ENCODE data around the gene CREB5.

Gene CREB5

DNA sequence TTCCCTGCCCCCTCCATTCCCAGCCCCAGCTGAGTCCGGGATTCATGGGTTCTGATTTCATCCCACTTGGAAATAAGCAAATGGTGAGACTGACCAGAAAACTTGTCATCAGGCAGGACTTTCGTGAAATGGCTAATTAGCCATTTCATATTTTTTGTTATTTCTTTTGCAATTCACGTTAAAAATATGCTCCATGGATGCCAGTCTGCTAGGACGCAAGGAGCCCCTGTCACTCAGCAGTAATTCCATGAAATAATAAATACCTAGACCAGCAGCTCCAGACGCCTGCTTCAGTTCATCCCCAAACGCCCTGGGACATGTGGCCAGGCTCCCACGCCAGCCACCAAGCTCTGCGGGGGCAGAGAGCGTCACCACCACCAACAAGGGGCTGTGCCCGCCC is 434.9 kb downstream of the CREB5 start:
- DNase-seq (ENCODE audit: insufficient read length, low spot score): no peak
- TF ChIP-seq POLR2A (IDR thresholded peaks at IDR 0.05; ENCODE audit: low read depth, low read length): no peak
- no peak for FAIRE-seq

DNA sequence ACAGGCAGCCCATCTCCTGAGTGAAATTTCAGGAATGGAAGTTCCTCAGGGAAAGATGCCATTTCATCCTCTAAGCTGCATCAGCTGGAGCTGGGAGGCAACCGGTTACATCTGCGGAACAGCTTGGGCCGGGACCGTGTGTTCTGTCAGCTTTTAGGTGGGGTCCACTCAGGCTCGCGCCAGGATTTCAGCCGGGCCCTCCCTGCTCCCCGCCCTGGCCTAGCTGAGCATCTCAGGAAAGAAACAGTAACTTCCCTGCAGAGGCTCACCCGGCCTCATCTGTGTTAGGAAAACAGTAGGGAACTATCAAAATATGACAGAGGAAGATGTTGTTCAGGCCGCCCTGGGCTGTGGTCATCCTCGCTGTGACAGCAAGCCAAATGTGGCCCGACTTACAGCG is 435.4 kb downstream of the CREB5 start:
- FAIRE-seq (no peak), DNase-seq (ENCODE audit: insufficient read length, low spot score) (no peak)
- TF ChIP-seq POLR2A (IDR thresholded peaks at IDR 0.05; ENCODE audit: low read depth, low read length): no peak

DNA sequence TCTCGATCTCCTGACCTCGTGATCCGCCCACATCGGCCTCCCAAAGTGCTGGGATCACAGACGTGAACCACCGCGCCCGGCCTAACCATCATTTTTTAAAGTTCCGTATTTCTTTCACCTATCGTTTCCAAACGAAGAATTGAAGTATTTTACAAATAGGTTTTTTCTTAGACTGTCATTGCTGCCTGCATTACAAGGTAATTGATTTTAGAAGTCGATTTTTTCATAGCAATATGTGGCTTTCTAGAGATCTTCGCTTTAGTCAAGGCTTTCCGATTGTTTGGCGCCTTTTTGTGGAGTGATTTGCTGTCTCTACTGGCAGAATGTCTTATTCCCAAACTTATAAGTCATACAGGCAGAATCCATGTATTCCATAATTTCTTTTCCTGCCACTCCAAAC is 436.6 kb downstream of the CREB5 start:
- no peak for DNase-seq (ENCODE audit: insufficient read length, low spot score)
- FAIRE-seq: no peak
- TF ChIP-seq POLR2A (IDR thresholded peaks at IDR 0.05; ENCODE audit: low read depth, low read length): no peak

DNA sequence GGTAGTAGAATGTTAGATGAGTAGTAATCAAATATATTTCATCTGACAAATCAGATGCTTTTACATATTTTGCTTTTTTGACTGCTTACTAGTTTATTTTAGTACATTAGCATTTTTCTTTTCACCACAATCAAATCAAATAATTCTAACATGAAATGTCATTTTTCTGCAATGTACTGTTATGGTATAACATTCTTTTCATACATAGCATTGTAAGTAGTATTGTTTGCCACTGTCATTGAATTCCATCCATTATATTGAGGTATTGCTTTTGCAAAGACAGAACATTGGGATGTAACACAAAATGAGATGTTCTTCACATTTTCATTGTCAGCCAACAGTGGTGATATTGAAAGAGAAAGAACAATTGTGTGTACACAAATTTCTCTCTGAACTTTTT is 438.4 kb downstream of the CREB5 start:
- FAIRE-seq: no peak
- no peak for DNase-seq (ENCODE audit: insufficient read length, low spot score)
- TF ChIP-seq POLR2A (IDR thresholded peaks at IDR 0.05; ENCODE audit: low read depth, low read length): no peak

DNA sequence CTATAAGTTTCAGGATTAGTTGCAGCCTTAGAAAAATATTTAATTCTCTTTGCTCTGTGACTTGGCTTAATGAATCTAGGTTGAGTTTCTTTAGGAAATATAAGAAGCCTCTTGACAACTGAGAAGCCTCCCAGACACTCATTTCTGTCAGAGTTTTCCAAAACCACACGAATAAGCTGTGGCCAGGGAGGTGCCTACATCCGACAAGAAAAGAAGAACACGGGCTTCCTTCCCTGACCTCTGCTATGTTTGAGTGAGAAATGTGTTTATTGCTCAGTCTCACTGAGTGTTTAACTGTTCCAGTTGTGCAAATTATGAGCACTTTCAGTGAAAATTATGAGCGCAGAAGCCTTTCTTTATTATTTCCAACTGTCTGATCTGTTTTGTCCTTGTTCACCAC is 440.8 kb downstream of the CREB5 start:
- FAIRE-seq (no peak), DNase-seq (ENCODE audit: insufficient read length, low spot score) (no peak)
- TF ChIP-seq POLR2A (IDR thresholded peaks at IDR 0.05; ENCODE audit: low read depth, low read length): no peak

DNA sequence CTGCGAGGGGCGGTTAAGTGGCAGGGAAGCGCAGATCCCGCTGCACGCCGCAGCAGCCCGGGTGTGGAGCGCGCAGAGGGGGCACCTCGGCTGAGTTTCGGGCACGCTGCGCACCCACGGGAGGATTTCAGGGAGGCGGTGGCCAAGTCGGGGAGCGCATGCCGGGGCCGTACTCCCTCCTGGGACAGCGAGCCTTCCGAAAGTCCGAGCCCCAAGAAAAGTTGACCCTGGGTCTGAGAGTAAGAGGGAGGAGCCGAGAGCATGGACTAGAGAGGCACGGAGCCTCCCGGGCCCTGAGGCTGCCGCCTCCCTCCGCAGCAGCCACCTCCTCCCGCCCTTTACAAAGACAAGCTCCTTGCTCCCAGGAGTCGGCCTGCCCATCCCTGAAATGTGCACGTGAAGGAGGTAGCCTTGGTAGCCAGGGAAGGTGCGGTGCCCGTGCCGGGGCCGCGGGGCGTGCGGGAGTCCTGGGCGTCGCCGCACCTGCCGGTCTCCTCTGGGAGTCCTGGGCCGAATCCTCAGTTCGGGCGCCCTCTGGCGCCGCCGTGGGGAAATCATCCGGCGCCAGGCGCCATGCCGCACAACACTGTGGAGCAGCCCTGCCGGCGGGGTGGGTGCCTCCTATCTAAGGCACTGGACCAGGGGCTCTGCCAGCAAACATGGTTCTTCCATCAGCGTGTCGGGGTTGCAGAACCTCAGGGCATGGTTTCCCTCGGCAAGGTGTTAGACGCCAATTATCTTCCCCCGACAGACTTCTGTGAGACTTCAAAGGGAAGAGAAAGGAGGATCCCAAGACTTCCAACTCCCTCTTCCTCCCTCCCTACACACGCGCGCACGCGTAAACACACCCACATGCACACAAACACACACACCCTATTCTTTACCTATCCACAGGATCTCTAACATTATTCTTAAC is 441.8 kb downstream of the CREB5 start:
- TF ChIP-seq POLR2A (IDR thresholded peaks at IDR 0.05; ENCODE audit: low read depth, low read length): no peak
- no peak for FAIRE-seq
- DNase-seq (ENCODE audit: insufficient read length, low spot score): peak; percentile 90

DNA sequence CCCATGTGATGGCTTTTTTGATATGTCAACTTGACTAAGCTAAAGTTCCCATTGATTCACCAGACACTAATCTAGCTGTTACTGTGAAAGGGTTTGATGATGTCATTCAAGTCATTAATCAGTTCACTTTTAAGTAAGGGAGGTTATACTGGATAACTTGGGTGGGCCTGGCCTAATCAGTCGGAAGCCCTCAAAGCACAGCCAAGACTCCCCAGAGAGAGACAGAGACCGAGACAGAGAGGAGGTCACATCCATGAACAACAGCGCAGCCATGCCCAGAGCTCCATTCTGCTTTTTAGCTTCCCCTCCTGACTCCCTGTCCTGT is 442.4 kb downstream of the CREB5 start:
- no peak for FAIRE-seq
- TF ChIP-seq POLR2A (IDR thresholded peaks at IDR 0.05; ENCODE audit: low read depth, low read length): no peak

DNA sequence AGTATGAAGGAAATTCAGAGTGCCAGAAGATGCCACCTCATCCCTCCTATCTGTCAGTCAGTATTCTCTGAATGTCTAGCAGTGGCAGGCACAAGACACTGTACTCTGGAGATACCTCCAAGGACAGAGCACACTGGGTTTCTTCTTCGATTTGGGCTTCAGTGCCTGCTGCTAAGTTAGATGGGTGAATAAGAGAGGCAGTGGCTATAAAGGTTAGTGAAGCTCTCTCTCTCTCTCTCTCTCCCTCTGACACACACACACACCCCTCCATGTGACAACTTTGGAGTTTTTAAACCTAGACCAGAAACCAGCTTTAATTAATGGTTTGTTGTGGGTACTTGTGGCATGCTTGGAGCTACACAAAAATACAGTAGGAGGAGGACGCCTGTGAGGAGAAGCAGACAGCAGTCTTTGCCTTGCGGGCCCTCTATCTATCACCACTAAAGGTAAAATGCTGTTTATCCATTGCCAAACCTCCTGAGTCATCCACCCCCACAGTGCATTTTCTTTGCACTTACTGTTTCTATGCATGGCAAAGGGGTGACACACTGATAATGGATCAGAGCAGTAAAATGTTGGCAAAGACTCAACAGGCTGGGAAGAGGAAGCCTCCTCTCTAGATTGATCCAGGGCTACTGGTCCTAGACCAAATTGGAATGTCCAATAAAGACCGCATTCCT is 443.4 kb downstream of the CREB5 start:
- DNase-seq (ENCODE audit: insufficient read length, low spot score) (peak; percentile 89), FAIRE-seq (peak; percentile 94)
- TF ChIP-seq POLR2A (IDR thresholded peaks at IDR 0.05; ENCODE audit: low read depth, low read length): no peak

More for the DNA sequence above, 442.4 kb downstream of the CREB5 start:
- DNase-seq (ENCODE audit: insufficient read length, low spot score): no peak

DNA sequence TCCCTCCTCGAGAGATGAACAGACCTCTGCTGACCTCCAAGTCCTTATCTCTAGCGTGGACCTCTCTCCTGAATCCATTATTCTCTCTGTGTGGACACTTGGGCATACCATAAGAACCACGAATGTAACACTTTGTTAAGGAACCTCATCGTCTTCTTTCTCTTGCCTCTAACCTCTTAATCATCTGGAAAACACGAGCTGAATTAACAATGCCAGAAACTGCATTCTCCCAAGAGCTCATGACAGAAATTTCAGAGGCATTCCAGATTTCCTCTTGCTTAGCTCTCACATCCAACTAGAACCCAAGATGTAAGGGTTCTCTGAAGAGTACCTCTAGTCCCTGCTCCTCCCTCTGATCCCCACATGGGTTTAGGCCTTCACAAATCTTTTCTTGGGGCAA is 444.3 kb downstream of the CREB5 start:
- TF ChIP-seq POLR2A (IDR thresholded peaks at IDR 0.05; ENCODE audit: low read depth, low read length): no peak
- FAIRE-seq (no peak), DNase-seq (ENCODE audit: insufficient read length, low spot score) (no peak)

DNA sequence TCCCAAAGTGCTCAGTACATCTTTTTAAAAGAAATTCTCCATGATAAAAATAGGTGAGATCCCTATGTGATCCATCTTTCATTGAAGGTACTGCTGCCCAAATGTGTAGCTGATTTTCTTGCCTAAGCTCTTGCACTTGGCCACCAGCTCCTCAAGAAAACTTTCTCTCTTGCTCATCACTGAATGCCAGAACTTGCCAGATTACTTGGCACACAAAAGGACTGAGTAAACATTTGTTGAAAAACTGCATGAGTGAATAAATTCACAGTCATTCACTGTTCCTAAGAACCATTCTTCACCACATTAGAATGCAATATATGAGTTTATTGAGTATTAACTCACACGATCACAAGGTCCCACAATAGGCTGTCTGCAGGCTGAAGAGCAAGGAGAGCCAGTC is 445.9 kb downstream of the CREB5 start:
- no peak for TF ChIP-seq POLR2A (IDR thresholded peaks at IDR 0.05; ENCODE audit: low read depth, low read length)
- no peak for FAIRE-seq
- no peak for DNase-seq (ENCODE audit: insufficient read length, low spot score)

DNA sequence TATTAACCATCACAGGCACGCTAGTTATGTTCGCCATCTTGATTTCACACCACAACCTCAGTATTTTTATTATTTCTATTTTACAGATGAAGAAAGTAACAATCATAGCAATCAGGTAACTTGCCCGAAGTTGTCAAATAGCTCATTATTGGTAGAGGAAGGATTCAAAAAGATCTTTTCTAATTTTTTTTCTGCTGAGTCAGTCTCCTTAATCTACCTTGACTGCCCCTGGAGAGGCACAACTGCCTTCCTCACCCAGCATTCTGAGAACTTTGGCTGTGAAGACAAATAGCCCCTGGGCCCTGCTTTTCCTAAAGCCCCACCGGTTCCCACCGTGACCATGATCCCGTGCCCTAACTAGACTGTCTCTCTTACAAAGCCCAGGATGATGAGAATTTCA is 446.6 kb downstream of the CREB5 start:
- TF ChIP-seq POLR2A (IDR thresholded peaks at IDR 0.05; ENCODE audit: low read depth, low read length): no peak
- FAIRE-seq: no peak
- DNase-seq (ENCODE audit: insufficient read length, low spot score): no peak

DNA sequence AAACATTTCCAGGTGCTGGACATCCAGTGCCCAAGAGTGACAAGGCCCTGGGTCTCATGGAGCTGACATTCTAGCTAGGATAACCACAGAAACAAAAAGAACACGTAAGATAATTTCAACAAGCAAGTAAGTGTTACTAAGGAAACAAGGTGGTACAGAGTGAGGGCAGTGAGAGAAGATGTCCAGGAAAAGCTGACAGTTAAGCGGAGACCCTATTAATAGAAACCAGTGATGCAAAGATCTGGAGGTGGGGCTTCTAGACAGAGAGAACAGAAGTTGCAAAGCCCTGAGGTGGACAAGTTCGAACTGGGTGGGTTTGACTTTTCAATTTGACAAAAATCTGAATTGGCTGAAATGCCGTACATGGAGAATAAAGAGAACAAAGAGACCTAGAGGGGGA is 449.5 kb downstream of the CREB5 start:
- no peak for DNase-seq (ENCODE audit: insufficient read length, low spot score)
- FAIRE-seq: no peak
- TF ChIP-seq POLR2A (IDR thresholded peaks at IDR 0.05; ENCODE audit: low read depth, low read length): no peak

DNA sequence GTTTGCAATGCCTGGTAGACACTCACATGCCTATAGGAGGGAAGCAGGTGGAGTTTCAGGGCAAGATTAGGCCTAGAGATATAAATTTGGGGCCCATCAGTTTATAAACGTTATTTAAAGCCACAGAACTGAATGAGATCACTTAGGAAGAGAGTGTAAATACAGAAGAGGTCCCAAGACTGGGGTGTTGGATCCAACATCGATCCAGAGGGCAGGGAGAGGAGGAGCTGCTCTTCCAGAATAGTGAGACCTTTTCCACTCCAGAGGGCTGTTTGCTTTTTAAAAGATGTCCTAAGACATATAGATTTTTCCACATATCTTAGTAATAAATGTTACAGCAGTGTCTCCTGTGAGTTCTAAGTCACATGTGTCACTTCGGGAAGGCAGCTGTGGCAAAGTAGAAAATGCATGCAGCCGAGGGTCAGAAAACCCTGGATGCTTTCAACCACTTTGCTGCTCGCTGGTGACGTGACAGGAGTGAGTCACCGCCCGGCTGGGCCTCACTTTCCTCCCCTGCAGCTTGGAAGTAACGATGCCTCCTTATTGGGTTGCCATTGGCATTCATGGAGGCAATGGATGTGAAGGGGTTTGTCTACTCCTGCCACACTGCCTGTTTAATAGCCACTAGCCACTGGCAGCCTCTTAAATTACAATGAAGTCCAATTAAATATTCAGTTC is 450.4 kb downstream of the CREB5 start:
- FAIRE-seq (no peak), DNase-seq (ENCODE audit: insufficient read length, low spot score) (no peak)
- no peak for TF ChIP-seq POLR2A (IDR thresholded peaks at IDR 0.05; ENCODE audit: low read depth, low read length)

DNA sequence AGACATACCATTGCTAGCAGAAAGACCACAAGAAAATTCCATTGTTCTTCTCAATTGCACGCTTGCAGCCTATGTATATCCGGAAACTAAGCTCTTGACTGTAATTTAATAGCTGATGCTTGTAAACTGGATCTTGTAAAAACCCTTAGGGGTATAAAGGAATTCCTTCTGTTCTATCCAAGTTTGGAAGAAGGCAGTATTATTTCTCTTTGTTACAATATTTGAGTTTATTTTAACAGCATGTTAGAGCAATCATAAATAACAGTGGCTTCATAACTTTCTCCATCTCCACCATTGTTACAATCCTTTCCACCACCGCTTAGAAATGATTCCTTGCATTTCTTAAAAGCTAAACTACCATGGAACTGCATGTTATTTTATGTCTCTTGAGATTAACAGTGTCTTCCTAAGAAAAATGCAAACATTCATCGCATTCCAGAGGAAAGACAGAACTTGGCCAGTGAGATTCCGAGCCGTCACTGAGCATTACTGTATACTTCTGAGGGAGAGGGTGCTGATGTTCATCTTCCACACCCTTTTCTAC is 453.4 kb downstream of the CREB5 start:
- FAIRE-seq (no peak), DNase-seq (ENCODE audit: insufficient read length, low spot score) (no peak)
- TF ChIP-seq POLR2A (IDR thresholded peaks at IDR 0.05; ENCODE audit: low read depth, low read length): no peak
